ENCODE measurements around the gene ZNF684.

- TF ChIP-seq CTCF (IDR thresholded peaks at IDR 0.05) = no peak
- no peak for TF ChIP-seq POLR2A (IDR thresholded peaks at IDR 0.05)
Measured at GRCh38 chr1:40588586-40588985, 57.1 kb downstream of the ZNF684 start.

All from tibial nerve (tissue), 3 donors.